ENCODE results near the gene RYR1. TPM values are rescaled to one million over a fixed set of nuclear protein-coding genes. Genes with fewer than 3 reads are reported as not detected.
"Not testable (repeated sequence)": the region's sequence is repeated elsewhere in the genome, so short reads cannot be mapped to it uniquely, and the experiment has no call there.

RYR1 gene
- total RNA-seq, 1 donor from 2014 or later = 4.5 TPM

DNA sequence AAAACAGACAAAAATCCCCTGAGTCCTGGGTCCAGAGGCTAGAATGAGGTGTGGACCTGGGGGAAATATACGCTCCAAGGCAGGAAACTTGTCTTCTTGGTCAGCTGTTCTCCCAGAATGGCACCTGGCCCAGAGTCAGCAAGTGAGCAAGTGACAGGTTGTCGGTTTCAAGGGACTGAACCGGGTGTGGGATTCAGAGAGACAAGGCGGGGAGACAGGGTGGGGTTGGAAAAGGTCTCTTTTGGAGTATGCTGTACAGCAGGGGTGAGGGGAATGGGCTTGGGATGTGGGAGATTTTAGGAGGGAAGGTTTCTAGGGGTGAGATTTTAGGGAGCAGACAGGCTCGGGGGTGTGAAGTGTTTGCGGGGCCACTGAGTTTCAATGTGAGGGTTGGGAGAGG lies 83.3 kb downstream of the RYR1 start:
- no peak for DNase-seq

DNA sequence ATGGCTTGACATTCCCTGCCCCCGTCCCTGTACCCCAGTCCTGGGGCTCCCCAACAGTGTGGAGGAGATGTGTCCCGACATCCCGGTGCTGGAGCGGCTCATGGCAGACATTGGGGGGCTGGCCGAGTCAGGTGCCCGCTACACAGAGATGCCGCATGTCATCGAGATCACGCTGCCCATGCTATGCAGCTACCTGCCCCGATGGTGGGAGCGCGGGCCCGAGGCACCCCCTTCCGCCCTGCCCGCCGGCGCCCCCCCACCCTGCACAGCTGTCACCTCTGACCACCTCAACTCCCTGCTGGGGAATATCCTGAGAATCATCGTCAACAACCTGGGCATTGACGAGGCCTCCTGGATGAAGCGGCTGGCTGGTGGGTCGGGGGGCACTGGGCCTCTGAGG lies 83.8 kb downstream of the RYR1 start:
- DNase-seq = no peak

DNA sequence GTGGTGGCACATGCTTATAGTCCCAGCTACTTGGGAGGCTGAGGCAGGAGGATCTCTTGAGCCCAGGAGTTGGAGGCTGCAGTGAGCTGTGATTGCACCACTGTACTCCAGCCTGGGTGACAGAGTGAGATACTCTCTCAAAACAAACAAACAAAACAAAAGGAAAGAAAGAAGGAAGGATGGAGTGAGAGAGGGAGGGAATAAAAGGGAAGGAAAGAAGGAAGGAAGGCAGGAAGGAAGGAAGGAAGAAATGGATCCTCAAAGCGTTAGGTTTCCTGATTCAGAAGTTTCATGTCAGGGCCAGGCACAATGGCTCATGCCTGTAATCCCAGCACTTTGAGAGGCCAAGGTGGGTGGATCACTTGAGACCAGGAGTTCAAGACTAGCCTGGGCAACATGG lies 84.5 kb downstream of the RYR1 start:
- DNase-seq = not testable (repeated sequence)

DNA sequence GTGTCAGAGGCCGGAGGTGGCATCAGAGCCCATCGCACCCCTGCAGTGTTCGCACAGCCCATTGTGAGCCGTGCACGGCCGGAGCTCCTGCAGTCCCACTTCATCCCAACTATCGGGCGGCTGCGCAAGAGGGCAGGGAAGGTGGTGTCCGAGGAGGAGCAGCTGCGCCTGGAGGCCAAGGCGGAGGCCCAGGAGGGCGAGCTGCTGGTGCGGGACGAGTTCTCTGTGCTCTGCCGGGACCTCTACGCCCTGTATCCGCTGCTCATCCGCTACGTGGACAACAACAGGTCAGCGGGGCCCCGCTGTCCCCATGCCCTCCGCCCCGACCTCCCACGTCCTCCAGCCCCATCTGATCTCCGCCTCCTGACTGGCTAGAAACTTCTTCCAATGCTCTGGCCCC lies 85.7 kb downstream of the RYR1 start:
- DNase-seq = no peak

DNA sequence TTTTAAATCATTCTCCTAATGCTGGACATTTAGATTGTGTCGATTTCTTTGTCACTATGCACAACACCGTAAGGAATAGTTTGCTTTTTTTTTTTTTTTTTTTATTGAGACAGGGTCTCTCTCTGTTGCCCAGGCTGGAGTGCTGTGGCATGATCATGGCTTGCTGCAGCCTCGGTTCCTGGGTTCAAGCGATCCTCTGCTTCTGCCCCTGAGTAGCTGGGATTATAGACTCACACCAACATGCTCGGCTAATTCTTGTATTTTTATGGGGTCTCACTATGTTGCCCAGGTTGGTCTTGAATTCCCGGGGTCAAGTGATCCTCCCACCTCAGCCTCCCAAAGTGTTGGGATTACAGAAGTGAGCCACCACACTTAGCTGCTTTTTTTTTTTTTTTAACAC lies 86.5 kb downstream of the RYR1 start:
- DNase-seq = no peak

DNA sequence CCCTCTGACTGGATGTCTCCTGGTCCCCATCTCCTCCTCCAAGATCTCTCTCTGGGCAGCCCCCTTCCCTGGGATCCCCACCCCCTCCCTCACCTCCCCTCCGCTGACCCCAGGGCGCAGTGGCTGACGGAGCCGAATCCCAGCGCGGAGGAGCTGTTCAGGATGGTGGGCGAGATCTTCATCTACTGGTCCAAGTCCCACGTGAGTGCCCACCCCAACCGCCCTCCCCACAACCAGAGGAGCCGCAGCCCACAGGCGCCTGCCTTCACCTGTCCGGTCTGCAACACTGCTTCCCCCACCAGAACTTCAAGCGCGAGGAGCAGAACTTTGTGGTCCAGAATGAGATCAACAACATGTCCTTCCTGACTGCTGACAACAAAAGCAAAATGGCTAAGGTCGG lies 89.4 kb downstream of the RYR1 start:
- DNase-seq = no peak

DNA sequence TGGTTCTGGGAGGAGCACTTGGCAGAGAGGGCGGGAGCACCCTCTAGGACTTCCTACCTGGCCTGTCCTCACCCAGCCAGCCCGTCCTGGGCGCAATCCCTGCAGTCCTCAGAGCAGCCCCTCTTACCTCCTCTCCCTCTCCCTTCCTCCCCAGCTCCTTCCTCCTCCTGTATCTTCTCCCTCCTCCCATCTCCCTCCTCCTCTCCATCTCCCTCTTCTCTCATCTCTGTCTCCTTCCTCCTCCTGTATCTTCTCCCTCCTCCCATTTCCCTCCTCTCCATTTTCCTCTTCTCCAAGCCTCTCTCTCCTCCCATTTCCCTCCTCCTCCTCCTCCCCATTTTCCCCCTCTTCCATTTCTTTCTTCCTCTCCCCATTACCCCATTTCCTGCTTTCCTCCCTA lies 89.8 kb downstream of the RYR1 start:
- no peak for DNase-seq

DNA sequence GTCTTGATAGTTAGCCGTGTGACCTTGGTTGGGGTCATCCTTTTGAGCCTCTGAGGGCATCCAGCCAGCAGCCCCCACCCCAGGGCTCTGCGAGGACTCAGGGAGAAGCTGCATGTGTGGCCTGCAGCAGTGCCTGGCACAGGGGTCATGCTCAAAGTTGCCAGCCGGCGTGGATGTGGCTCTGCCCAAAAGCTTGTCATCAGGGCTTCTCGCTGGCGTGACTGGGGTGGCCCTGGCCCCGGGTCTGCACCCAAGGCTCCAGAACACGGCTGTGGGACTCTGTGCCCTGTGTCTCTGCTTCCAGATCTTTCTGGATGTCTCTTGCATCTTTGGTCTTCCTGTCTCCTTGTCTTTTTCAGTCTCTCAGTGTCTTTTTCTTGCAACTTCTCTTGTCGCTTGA lies 90.9 kb downstream of the RYR1 start:
- DNase-seq = no peak

DNA sequence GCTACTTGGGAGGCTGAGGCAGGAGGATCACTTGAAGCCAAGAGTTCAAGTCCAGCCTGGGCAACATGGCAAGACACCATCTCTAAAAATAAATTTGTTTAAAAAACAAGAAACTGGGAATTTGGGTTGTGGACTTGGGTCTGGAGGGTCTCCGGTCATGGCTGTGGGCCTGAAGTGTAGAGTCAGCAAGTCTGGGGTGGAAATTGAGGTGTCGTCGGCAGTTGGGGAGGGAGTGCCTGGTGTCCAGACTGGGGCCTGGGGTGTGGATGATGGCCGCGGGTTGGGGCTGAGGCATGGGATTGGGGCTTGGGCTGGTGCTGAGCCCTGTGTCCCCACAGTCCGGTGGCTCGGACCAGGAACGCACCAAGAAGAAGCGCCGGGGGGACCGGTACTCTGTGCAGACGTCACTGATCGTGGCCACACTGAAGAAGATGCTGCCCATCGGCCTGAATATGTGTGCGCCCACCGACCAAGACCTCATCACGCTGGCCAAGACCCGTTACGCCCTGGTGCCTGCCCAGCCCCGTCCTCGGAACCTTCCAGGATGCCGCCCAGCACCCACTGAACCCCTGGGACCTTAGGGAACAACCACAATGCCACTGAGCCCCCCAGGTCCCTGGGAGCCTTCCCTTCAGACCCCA lies 91.6 kb downstream of the RYR1 start:
- no peak for DNase-seq

DNA sequence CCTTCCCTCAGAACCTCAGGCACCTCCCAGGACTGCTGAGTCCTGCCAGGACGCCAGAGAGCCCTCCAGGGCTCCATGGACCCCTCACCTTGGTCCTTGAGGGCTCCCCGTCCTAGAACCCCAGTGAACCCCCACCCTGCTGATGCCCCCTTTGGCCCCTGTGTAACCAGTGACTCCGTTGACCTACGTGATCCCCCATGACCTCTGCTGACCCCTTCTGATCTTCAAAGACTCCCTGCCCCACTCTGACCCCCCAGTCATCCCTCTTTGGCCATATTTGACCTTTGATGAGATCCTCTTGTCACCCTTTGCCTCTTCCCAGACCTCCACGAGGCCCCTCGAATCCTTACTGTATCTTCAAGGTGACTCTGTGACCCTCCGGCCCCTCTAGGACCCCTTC lies 92.9 kb downstream of the RYR1 start:
- DNase-seq = no peak

DNA sequence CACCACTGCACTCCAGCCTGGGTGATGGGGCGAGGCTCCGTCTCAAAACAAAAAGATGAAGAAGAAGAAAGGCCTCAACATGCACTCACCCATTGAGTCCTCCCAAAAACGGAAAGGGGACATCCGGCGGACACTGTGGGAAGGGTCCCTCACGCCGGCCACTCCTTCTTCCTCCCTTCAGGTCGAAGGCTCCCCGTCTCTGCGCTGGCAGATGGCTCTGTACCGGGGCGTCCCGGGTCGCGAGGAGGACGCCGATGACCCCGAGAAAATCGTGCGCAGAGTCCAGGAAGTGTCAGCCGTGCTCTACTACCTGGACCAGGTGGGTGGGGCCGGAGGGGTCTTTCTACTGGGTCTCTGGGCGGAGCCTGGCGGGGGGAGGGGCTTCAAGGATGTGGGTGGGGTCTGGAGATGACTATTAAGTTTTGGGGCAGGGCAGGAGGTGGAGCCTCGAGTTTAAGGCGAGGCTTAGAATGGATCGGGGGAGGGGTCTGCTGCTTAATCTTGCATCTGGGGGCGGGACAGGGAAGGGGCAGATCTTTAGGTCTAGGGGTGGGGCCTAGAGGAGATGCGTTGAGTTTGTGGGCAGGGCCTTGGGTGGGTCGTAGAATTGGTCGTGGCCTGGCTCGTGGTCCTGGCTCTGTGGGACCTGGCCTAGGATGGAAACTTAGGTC lies 94.1 kb downstream of the RYR1 start:
- no peak for DNase-seq

DNA sequence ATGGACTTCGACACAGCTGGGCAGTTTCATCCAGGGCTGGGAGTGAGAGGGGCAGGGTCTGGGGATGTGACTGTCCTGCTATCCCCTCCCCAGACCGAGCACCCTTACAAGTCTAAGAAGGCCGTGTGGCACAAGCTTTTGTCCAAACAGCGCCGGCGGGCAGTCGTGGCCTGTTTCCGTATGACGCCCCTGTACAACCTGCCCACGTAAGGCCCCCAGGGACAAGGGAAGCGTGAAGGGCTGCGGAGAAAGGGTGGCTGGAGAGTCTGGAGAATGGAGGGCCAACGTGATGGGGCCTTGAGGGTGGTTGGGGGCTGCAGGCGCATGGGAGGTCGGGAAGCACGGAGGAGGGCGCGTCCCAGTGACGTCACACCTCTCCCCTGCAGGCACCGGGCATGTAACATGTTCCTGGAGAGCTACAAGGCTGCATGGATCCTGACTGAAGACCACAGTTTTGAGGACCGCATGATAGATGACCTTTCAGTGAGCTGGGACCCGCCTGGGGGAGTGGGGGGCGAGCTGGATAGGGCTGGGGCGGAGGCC lies 94.8 kb downstream of the RYR1 start:
- no peak for DNase-seq

DNA sequence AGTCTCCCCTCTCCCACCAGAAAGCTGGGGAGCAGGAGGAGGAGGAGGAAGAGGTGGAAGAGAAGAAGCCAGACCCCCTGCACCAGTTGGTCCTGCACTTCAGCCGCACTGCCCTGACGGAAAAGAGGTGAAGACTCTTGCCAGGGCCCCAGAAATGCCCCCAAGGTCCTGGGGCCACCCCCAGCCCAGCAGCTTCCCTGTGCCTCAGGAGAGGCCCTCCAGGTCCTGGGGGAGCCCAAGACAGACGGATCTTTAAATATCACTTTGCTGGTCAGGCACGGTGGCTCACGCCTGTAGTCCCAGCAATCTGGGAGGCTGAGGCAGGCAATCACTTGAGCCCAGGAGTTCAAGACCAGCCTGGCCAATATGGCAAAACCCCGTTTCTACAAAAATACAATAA lies 95.4 kb downstream of the RYR1 start:
- no peak for DNase-seq

DNA sequence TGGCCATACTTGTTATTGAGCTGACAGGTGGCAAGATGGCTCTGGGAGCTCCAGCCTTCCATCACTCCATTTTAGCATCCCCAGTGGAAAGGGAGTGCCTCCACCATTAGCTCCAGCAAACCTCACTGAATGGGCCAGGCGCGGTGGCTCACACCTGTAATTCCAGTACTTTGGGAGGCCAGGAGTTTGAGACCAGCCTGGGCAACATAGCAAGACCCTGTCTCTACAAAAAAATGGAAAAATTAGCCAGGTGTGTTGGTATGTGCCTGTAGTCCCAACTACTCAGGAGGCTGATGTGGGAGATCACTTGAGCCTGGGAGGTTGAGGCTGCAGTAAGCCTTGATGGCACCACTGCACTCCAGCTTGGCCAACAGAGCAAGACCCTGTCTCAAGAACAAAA lies 98.0 kb downstream of the RYR1 start:
- no peak for DNase-seq

DNA sequence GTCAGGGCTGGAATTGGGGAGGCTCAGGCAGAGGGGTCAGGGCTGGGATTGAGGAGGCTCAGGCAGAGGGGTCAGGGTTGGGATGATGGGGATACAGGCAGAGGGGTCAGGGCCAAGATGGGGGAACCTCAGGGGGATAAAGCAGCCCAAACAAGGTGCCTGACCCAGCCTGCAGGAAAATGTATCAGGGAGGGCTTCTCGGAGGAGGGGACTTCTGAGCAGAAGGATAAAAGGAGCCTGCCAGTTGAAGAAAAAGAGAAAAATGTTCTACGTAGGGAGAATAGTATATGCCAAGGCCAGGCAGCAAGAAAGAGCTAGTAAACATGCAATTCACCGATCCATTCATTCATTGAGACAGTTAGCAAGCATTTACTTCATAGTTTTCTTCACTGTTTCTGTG lies 99.4 kb downstream of the RYR1 start:
- DNase-seq = no peak

DNA sequence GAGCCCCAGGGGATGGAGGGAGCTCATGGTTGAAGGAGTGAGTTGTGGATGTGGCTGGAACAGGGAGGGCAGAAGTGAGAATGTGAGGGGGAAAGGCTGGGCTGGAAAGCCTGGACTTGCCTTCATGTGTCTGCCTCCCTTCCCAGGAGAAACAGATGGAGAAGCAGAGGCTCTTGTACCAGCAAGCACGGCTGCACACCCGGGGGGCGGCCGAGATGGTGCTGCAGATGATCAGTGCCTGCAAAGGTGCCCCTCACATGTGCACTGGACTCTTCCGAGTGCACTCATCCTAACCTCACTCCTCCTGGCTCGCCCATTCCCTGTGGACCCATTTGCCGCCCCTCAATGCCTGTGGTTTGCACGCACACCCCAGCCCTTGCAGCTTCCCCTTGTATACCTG lies 101.1 kb downstream of the RYR1 start:
- no peak for DNase-seq

DNA sequence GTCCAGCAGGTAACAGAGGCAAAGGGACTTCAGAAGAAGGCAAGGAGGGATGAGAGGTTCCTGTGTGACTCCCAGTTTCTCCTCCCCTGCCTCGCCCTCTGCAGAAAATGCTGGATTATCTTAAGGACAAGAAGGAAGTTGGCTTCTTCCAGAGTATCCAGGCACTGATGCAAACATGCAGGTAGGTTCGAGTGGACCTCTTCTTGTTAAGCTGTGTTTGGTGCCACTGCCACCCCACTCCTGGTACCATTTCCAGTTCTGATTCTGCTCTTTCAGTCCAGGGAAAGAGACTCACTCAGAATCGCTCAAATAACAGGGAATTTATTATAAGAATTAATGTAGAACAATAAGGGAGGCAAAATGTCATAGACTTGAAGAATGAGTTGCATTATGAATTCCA lies 101.7 kb downstream of the RYR1 start:
- no peak for DNase-seq

DNA sequence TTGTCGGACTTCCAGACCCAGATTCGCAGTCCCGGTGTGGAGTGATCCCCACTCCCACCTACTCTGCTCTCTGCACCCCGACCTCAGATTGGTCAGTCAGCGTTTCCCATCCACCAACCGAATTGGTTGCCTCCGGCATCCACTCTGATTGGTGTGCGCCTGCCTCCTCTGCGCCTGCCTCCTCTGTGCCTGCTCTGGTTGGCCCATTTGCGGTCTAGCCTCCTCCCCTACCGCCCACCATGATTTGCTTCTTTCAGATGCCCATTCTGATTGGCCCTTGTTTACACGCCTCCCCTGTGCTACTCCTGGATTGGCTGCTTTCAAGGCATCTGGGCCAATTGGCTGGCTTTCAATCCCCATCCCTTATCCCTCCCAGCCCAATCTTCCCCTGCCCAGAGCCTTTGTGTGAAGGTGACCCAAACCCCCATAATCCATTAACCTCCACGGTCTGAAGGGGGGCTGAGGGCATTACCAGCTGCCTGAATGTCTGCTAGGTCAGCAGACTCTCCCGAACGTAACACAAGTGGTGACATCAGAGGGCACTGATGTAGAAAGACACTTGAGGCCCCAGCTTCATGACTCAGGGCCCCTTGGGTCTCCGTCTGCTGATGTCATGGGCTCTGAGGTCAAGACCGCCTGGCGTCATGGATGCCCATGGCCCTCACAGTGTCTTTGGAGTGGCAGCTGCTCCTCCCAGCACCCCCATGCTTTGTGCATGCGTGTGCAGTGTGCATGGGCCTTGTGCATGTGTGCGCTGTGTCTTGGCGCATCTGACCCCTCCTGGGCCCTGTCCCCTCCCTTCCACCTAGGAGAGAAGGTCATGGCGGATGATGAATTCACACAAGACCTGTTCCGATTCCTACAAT lies 103.8 kb downstream of the RYR1 start:
- DNase-seq = no peak

DNA sequence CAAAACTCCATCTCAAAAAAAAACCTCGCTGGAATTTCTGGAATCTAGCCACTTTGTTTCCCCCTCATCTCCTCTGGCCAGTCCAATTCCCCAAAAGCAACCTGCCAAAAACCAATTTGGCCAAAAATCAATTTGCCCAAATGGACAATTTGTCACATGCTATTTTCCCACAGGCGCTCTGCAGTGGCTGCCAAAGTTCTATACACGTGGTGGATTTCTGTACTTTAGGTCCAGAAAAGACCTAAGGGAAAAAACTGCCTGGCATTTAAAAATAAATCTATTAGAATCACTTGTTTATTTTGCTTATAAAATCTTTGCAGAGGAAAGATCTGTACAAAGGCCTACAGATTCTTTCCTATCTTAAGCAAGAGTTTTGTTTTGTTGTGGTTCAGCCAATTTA lies 104.9 kb downstream of the RYR1 start:
- DNase-seq = no peak

DNA sequence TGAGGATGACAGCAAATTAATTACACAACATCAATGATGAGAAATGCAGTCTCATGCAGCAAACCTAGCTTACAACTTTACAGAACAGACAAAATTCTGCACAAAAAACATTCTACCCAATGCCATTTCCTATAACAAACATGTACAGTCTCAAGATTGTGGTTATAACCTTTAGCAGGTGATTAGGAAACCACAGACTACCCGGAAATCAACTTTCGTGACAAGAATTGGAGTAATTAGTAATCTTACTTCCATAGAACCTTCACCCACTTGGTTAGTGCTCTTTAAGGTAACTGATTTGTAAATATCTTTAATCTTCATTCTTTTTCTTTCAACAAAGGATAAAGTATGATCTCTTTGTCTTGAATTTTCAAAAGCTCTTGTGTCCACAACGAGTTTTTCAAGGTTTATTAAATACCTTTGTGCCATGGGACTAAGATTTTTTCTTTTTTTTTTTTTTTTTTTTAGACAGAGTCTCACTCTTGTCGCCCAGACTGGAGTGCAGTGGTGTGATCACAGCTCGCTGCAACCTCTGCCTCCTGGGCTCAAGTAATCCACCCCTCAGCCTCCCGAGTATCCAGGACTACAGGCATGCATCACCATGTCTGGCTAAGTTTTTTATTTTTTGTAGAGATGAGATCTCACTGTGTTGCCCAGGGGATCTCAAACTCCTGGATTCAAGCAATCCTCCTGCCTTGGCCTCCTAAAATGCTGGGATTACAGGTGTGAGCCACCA lies 105.5 kb downstream of the RYR1 start:
- DNase-seq = no peak

DNA sequence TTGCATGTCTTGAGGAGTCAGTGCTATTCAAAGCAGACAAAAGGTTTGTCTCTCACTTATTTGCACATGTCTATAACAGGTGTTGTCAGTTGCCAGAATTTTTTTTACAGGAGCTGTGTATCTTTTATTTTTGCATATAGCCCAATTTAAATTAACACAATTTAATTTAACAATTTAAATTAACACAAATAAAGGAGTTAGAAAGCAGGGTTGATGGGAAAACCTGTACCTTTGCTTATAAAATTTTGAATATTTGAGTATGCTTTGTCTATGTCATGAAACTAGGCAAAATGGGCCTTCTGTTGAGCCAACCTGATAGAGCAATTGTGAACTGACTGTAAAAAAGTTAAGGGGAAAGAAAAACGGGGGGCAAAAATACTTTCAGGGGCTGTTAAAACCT lies 106.3 kb downstream of the RYR1 start:
- no peak for DNase-seq

DNA sequence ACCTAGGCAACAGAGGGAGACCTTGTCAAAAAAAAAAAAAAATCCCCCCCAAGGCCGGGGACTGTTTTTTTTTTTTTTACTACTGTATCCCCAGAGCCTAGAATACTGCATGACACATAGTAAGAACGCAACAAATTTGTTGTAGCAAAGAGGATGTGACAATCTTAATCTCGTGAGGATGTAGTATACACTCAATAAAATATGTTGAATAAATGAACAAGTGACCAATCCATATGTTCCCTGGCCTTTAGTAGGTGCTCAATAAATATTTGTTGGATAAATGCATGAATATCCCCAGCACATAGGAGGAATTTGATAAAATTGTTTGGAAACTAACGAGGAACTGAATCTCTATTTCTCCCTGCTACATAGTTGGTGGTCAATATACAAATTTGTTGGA lies 108.5 kb downstream of the RYR1 start:
- no peak for DNase-seq
